GM19023 (cell line): ENCODE results near the gene ILRUN.
"Not testable (repeated sequence)": the region's sequence is repeated elsewhere in the genome, so short reads cannot be mapped to it uniquely, and the experiment has no call there.

Source experiments
- ATAC-seq: cut with Tn5 transposase; IDR thresholded peaks from one replicate; pipeline ENCODE4 v1.9.1; 2021; ENCODE audit warnings: mild to moderate bottlenecking, moderate library complexity; ENCODE audit not compliant: unreplicated experiment

ILRUN gene

DNA sequence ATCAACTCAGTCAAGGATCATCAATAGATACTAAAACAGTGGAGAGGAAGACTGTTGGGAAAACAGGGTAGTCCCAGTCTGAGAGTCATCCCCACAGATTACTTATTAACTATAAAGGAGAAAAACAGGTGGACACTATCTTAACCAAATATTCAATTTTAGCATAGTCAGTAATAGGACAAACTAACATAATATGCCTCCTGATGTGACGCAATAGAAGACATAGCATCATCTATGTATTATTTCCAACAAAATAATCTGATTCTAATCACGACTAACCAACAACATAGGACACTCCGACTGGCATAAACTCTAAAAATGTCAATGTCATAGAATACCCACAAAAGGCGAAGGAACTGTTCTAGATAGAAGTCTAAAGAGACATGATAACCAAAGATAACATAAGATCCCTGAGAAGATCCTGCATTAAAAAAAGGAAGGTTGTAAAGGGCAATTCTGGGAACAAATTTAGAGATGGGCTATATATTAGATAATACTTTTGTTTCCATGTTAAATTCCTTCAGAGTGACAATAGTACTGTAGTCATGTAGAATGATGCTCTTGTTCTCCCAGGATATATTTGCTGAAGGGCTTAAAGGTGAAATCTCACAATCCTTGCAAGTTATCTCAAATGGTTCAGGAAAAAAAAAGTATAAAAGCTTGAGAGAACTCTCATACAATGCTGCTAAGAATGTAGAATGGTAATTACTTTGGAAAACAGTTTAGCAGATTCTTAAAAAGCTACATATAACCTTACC, 28.9 kb downstream of the ILRUN start:
- no peak for ATAC-seq

DNA sequence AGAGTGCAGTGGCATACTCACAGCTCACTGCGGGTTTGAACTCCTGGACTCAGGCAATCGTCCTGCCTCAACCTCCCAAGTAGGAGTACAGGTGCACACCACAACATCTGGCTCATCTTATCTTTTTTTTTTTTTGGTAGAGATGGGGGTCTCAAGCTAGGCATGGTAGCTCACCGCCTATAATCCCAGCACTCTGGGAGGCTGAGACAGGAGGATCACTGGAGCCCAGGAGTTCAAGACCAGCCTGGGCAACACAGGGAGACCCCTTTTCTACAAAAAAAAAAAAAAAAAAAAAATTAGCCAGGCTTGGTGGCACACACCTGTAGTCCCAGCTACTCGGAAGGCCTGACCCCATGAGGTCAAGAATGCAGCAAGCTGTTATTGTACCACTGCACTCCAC, 31.5 kb downstream of the ILRUN start:
- no peak for ATAC-seq

DNA sequence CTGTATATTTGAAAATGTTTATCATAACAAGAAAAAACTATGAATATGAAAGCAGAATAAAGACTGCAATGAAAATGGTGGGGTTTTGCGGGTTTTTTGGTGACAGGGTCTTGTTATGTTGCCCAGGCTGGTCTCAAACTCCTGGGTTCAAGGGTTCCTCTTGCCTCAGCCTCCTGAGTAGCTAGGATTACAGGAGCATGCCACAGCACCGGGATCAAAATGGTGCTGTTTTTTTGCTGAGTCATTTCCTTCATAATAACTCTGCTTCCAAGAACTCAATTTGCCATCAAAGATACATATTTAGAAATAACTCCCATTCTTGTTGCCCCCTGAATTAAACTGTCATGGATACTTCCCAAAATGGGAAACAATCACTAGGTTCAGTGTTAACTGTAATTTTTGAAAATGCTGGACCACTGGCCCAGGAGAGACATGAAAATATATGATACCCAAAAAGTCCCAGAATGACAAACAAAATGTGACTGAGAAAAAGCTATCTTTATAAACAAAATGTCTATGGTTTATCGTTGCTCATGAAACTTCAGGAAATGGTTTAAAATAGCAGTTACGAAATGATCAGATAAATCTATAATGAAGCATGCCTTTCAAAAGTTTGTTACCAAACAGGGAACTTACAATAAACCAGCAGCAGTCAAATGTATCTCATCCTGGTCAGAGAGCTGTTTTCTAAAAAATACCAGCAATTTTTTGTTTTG, 32.2 kb downstream of the ILRUN start:
- no peak for ATAC-seq

DNA sequence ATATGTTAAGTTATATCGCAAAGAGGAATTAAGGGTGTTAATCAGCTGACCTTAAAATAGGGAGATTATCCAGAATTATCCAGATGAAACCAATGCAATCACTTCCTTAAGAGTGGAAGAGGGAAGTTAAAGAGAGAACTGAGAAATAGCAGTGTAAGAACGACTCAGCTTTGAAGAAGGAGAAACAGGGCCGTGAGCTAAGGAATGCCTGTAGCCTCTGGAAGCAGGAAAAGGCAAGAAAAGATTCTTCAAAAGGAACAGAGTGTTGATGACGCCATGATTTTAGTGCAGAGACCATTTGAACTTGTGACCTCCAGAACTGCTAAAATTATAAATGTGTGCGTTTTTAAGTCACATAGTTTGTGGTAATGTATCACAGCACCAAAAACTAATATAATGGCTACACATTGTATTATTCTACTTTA, 32.7 kb downstream of the ILRUN start:
- ATAC-seq = no peak

DNA sequence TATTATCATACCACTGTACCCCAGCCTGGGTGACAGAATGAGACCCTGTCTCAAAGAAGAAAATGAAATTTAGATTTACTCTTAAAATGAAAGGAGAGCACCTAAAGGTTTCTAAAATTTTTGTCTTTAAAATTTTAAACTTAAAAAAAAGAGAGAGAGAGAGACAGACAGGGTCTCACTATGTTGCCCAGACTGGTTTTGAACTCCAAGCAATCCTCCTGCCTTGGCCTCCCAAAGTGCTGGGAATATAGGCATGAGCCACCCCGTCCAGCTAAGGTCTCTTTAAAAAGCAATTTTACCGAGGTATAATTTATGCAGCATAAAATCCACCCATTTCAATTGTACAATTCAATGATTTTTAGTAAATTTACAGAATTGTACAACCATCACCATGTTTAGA, 33.2 kb downstream of the ILRUN start:
- ATAC-seq = no peak

DNA sequence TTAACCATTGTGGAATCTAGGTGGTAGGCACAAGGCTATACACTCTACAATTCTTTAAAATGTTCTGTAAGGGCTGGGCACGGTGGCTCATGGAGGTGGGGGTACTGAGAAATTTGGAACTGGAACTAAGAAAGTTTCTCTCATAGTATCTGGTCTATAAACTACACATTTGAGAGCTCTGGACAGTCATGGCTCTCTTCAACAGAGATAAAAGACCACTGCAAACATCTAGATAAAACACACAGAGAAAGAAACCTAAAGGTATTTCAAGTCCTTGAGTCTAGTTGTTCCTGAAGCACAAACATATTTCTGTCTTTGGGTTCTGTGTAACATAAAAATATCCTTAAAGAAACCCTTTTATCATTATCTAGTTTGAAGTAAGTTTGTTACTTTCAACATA, 35.2 kb downstream of the ILRUN start:
- no peak for ATAC-seq

DNA sequence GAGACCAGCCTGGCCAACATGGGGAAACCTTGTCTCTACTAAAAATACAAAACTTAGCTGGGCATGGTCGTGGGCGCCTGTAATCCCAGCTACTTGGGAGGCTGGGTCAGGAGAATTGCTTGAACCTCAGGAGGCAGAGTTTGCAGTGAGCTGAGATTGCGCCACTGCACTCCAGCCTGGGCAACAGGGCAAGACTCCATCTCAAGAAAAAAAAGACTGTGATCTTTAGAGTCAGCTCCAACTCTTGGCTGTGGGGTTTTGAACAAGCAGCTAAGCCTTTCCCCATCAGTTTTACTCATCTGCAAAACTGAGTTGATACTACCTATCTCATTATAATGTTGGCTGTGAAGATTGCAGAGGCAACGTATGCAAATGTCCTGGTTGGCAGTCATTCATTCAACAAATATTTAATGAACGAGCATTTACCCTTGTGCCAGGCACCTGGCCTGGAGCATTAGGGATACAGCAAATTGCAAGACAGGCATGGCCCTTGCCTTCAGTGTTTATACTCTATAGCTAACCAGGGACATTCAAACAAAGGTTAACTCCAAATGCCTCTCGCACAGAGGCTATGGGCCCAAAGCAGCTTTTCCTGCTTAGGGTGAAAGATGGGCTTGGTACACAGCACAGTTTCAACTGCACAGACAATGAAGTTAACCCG, 37.8 kb downstream of the ILRUN start:
- ATAC-seq = no peak

DNA sequence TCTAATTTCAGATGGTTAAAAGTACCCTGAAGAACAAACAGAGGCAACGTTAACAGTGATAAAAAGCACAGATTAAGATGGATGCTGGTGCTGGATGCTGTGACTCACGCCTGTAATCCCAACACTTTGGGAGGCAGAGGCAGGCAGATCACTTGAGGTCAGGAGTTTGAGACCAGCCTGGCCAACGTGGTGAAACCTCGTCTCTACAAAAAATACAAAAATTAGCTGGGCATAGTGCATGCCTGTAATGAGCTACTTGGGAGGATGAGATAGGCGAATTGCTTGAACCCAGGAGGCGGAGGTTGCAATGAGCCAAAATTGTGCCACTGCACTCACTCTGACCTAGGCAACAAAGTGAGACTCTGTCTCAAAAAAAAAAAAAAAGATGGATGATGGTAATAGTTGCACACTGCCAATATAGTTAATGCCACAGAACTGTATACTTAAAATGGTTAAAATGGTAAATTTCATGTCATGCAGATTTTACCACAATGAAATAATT, 38.5 kb downstream of the ILRUN start:
- not testable (repeated sequence) for ATAC-seq

DNA sequence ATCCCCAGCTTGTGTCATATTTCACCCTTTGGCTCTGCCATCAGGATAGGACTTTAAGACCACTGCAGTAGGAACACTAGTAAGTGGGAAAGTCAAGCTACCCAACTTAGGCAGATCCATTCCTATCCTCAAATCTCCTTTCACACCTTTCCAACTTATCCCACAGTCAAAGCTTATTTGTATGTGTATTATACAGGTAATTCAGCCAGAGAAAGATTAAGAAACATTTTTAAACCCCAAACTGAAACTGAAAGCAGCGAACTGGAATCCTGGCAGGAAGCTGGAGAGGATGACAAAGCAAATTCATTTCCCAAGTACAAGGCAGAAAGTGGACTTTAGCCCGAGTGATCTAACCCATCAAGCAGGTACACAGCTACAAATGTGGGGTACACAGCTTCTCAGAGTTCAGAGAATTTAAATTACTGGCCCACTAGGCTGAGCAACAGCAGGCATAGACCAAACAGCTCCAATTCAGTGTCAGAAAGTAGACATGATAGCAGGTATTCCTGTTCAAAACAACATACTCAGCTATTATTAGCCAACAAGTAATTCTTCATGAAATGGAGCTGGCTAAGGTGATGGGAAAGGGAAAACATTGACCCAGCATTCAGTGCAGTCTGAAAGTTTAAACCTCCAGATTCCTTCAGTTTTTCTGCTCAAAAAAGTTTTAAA, 39.1 kb downstream of the ILRUN start:
- no peak for ATAC-seq

DNA sequence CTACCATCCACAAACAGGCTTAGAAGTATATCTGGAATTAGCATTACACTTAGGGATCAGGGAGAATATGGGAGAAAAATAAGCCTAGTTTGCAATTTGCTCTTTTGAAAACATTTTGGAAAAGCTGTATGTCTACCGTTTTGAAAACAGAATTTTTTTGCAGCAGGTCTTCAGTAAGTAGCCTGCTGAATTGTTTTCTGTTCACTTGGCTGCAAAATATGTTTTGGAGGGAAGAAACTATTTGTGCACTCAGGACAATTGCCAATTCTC, 39.6 kb downstream of the ILRUN start:
- ATAC-seq = no peak

DNA sequence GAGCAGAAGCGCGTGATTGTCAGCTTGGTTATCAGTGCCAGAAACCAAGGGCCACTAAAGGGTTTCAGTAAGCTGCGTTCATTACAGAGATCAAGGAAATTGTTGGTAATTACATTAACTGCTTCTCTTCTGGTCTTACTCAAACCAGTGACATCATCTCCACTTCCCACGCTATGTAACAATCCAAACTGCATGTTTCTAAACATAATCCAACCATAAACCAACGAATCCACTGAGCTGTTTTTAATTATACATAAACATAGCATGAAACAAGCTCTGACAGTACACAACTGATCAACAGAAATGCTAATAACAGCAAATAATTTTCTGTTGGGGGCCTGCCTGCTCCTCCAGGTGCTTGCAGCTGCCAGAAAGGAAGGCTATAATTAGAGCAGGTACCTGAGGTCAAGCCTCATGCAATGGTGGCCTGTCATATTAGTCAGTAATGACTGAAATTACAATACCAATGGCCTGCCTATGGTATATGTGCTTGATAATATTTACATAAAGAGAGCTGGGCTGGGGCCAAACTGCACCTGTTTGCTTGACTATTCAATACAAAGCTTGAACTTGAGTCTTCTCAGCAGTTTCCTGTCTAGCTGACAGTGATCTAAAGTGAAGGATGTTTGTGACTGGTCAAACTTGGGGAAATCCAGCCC, 40.1 kb downstream of the ILRUN start:
- ATAC-seq = peak; percentile 94

DNA sequence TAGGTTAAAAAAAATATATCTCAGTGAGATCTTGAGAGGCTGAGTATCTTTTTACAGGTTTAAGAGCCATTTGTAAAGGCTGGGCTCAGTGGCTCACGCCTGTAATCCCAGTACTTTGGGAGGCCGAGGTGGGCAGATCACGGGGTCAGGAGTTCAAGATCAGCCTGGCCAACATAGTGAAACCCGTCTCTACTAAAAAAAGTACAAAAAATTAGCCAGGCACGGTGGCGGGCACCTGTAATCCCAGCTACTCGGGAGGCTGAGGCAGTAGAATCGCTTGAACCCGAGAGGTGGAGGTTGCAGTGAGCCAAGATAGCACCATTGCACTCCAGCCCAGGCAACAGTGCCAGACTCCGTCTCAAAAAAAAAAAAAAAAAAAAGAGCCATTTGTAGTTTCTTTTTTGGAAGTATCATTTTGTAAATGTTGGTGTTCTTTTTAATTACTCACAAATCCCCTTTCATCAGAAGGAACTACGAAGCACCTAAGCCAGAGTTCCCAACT, 40.6 kb downstream of the ILRUN start:
- not testable (repeated sequence) for ATAC-seq

DNA sequence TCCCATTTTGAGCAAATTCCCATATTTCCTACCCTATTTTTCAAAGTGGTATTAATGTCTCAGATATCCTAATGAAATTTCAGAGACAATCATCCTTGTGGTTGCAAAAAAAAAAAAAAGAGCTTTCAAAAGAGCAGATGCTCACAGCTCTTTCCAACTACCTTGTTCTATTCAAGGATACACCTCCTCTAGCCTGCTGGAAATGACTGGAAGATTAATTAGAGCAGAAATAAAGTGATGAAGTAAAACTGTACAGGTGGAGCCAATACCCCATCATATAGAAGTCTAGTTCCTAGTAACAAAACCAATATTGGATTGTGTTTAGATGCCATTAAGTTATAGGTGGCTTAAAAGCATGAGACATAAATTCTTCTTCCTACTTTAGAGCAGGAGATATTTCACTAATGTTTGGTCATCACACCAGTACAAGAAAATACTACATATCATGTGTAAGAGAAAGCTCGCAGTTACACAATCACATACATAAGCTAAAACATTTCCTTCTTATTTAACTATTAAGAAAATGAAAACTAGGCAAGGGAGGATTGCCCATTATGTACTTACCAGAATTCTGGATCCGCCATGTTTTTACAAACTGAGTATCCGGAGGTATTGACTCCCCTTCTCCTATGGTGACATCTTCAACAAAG, 42.4 kb downstream of the ILRUN start:
- ATAC-seq = no peak

DNA sequence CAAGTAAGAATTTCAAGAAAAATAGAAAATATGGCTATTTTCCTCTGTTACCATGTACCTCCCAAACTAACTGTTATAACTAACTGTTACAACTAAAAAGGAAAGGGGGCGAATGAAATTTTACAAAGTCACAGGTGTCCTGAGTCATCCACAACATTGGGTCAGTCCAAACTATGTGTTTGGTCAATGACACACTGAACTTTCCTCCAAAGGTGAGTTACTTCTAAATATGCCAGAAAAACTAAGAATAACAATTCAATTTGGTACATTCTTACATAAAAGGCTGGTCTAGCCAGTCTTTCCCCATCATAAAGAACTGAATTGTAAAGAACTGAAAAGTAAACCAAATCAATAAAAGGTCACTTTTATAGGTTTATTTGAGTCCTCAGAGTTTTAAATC, 44.3 kb downstream of the ILRUN start:
- ATAC-seq = no peak

DNA sequence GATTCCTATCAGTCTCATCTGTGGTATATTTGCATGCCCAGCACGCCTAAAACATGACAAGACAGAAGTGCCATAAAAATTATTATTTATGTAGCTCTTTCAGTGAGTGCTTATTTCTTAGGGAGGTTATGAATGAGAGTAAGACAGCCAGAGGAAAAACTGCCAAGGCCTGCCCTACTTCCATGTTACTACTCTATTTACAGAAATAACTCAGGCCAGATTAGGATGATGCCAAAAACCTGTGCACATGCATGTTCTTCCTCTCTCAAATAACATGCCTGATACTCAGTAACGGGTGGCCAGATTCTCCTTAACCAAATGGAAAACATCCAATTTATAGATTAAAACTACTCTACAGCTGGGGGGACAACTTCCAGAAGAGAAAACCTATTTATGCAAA, 45.7 kb downstream of the ILRUN start:
- no peak for ATAC-seq

DNA sequence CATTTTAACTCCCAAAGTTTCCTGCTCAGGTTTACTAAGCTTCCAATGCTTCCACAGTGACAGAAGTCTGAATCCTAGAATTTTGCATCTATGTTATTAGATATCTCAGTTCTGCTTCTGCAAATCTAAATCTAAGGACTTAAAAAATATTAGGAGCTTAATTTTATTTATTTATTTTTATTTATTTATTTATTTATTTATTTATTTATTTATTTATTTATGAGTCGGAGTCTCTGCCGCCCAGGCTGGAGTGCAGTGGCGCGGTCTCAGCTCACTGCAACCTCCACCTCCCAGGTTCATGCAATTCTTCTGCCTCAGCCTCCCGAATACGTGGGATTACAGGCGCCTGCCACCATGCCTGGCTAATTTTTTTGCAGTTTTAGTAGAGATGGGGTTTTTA, 46.3 kb downstream of the ILRUN start:
- ATAC-seq = not testable (repeated sequence)

DNA sequence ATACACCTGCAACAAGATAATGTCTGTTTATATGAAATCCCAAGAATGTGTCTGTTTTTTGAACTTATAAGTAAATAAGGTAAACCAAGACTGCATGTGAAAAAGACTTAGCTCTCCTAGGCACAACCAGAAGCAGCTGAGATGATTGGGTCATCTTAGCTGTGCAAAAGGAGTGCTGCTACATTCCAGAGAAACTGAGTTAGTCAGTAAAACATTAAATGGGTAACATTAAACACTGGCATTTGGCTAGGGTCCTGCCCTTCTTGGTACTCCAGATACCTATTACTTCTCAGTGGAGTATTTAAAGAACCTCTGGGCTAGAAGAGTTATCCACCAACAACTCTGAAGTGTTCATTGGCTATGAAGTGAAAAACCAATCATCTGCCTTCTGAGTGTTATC, 47.8 kb downstream of the ILRUN start:
- no peak for ATAC-seq
